ENCODE results near the gene AAGAB. TPM values are rescaled to one million over a fixed set of nuclear protein-coding genes. Genes with fewer than 3 reads are reported as not detected.

The AAGAB gene
- total RNA-seq, 1 donor from 2014 or later = 31.0 TPM

DNA sequence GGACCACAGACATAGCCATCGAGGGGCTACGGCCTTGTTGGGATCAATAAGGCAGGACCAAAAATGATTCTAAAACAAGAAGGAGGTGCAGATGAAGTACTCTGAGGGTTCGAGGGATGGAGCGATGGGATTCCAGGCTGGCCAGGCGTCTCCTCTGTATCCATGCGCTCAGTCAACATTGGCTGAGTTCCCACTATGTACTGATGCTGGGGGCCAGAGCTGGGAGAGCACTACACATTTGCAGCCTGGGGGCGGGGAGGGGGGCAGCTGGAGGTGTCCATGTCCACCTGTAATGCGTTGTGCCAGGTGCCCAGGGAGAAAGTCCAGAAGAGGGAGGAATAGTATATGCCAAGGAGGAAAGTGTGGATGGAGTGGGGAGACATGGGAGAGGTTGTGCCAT is 81.5 kb downstream of the AAGAB start:
- Mint-ChIP-seq H3K36me3 (peaks cover 46% of the 10 kb centered on the region), H3K4me1 (peaks cover 38% of the 10 kb centered on the region), H3K27ac (no peak overlapping the region), H3K9me3 (no peaks in the 10 kb centered on the region), H3K27me3 (ENCODE audit: low read depth) (no peaks in the 10 kb centered on the region), H3K4me3 (no peak overlapping the region)
- TF ChIP-seq, protein P1, sequence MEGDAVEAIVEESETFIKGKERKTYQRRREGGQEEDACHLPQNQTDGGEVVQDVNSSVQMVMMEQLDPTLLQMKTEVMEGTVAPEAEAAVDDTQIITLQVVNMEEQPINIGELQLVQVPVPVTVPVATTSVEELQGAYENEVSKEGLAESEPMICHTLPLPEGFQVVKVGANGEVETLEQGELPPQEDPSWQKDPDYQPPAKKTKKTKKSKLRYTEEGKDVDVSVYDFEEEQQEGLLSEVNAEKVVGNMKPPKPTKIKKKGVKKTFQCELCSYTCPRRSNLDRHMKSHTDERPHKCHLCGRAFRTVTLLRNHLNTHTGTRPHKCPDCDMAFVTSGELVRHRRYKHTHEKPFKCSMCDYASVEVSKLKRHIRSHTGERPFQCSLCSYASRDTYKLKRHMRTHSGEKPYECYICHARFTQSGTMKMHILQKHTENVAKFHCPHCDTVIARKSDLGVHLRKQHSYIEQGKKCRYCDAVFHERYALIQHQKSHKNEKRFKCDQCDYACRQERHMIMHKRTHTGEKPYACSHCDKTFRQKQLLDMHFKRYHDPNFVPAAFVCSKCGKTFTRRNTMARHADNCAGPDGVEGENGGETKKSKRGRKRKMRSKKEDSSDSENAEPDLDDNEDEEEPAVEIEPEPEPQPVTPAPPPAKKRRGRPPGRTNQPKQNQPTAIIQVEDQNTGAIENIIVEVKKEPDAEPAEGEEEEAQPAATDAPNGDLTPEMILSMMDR (IDR thresholded peaks at IDR 0.05; ENCODE audit: unreplicated experiment) = no peak
- DNase-seq (ENCODE audit: low spot score in 2 of 2, unreplicated experiment in 2 of 2) = no peak

DNA sequence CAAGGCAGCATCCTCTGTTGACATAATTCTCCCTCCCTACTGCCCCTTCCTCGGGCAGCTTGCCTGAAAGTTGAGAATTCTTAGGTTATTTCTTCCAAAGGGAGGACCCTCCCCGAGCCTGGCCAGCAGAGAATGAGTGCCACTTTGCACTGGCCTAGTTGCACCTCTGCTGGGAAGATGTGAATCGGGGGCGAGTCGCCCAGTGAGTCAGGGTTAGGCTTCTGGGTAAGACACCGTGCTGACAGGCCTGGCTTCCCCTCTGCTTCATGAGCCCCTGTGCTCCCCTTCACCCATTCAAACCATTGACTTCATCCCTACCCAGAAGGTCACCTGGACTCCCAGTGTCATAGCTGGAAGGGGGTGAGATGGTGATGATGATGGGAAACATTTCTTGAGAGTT is 82.3 kb downstream of the AAGAB start:
- Mint-ChIP-seq H3K27me3 (ENCODE audit: low read depth) (no peaks in the 10 kb centered on the region), H3K9me3 (no peaks in the 10 kb centered on the region), H3K4me1 (peaks cover 37% of the 10 kb centered on the region), H3K27ac (no peak overlapping the region), H3K36me3 (peaks cover 48% of the 10 kb centered on the region), H3K4me3 (no peak overlapping the region)
- TF ChIP-seq, protein P1 (IDR thresholded peaks at IDR 0.05; ENCODE audit: unreplicated experiment) = no peak
- DNase-seq (ENCODE audit: low spot score in 2 of 2, unreplicated experiment in 2 of 2) = no peak

DNA sequence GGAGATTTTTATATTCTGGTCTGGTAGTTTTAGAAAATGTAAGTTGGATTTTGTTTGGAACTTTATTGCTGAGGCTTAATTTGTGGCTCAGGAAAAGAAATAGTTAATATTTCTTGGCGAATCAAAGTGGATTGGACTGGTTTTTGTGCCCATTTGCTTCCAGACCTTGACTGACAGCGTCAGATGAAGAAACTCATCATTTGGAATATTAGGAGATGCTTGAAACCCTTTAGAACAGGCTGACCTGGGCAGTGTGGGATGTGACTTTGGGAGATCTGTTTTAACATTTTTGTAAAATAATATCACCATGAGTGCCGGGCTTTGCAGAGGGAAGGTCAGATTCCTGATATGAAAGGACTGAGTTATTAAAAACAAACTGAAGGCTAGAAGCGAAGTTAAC is 83.0 kb downstream of the AAGAB start:
- DNase-seq (ENCODE audit: low spot score in 2 of 2, unreplicated experiment in 2 of 2) = no peak
- TF ChIP-seq, protein P1 (IDR thresholded peaks at IDR 0.05; ENCODE audit: unreplicated experiment) = no peak
- H3K9me3 Mint-ChIP-seq = no peaks in the 10 kb centered on the region
- H3K27me3 Mint-ChIP-seq (ENCODE audit: low read depth) = no peaks in the 10 kb centered on the region
- H3K4me3 Mint-ChIP-seq = no peak overlapping the region
- H3K27ac Mint-ChIP-seq = no peak overlapping the region
- H3K36me3 Mint-ChIP-seq = peaks cover 48% of the 10 kb centered on the region
- H3K4me1 Mint-ChIP-seq = peaks cover 36% of the 10 kb centered on the region

GRCh38 chr15:67170143-67170925 is 84.1 kb downstream of the AAGAB start:
- peaks cover 27% of the 10 kb centered on the region for H3K4me1 Mint-ChIP-seq
- TF ChIP-seq, protein P1 (IDR thresholded peaks at IDR 0.05; ENCODE audit: unreplicated experiment) = no peak
- H3K9me3 Mint-ChIP-seq = no peaks in the 10 kb centered on the region
- no peaks in the 10 kb centered on the region for H3K27me3 Mint-ChIP-seq (ENCODE audit: low read depth)
- H3K4me3 Mint-ChIP-seq = no peak overlapping the region
- DNase-seq (ENCODE audit: low spot score in 2 of 2, unreplicated experiment in 2 of 2) = no peak
- H3K36me3 Mint-ChIP-seq = peaks cover 54% of the 10 kb centered on the region
- no peak overlapping the region for H3K27ac Mint-ChIP-seq

DNA sequence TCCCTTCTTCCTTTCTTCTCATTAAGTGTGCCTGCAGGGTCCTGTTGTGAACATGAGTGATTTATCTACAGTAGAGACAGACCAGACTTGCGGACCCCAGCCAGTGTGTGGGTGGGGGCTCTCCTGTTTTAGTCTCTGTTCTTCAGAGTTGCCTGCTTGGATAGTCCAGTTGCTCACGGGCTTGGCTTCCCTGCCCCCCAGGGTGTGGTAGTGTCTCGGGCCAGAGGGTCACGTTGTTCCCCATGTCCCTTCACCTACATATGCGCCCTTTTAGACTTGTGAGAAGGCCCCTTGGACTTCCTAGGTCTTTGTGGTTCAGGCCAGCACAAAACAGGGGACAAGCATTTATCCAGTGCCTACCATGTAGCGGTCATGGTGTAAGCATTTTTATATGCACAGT is 85.8 kb downstream of the AAGAB start:
- no peaks in the 10 kb centered on the region for H3K27me3 Mint-ChIP-seq (ENCODE audit: low read depth)
- peaks cover 51% of the 10 kb centered on the region for H3K36me3 Mint-ChIP-seq
- DNase-seq (ENCODE audit: low spot score in 2 of 2, unreplicated experiment in 2 of 2) = no peak
- peaks cover 27% of the 10 kb centered on the region for H3K4me1 Mint-ChIP-seq
- no peaks in the 10 kb centered on the region for H3K9me3 Mint-ChIP-seq
- TF ChIP-seq, protein P1 (IDR thresholded peaks at IDR 0.05; ENCODE audit: unreplicated experiment) = no peak
- peak overlapping the region; percentile 89 for H3K27ac Mint-ChIP-seq
- no peak overlapping the region for H3K4me3 Mint-ChIP-seq

Measured in mesothelial cell of epicardium (in vitro differentiated cells).